HUDEP-2 (cell line): ENCODE results near the gene HESX1.
A peak's percentile ranks its signal among the peaks of the same experiment; 100 is the strongest.

Experiments used
- DNase-seq, 76 experiments: peaks; one replicate each; lab custom pipeline; 2025; ENCODE audit not compliant: unreplicated experiment in 76 of 76; lab: John Stamatoyannopoulos, UW

Gene HESX1

GRCh38 chr3:57199895-57200297 is at the start of gene HESX1:
HESX1 (minus strand) TSS chr3:57199978; CDS start chr3:57199918, 60 bp downstream.
- no peak for DNase-seq

- DNase-seq = no peak
Observed at GRCh38 chr3:57244946-57245345, 45.2 kb upstream of the HESX1 start.

- DNase-seq = no peak
Observed at GRCh38 chr3:57234613-57235575, 35.1 kb upstream of the HESX1 start.

- DNase-seq = no peak
Observed at GRCh38 chr3:57233799-57234198, 34.0 kb upstream of the HESX1 start.

- no peak for DNase-seq
Observed at GRCh38 chr3:57230006-57230405, 30.2 kb upstream of the HESX1 start.

GRCh38 chr3:57227930-57228751 is 28.4 kb upstream of the HESX1 start:
- peak in 27 of 76 experiments; percentile 1 to 31 (median 14) for DNase-seq

- peak in 72 of 76 experiments; percentile 3 to 91 (median 71) for DNase-seq
Observed at GRCh38 chr3:57227204-57227929, 27.6 kb upstream of the HESX1 start, which contains the start of gene APPL1. APPL1 (plus strand) TSS chr3:57227729; CDS start chr3:57227884, 155 bp downstream.

GRCh38 chr3:57226176-57226575 is 26.4 kb upstream of the HESX1 start:
- DNase-seq = no peak

- no peak for DNase-seq
Observed at GRCh38 chr3:57224856-57225255, 25.1 kb upstream of the HESX1 start.

GRCh38 chr3:57221883-57222282 is 22.1 kb upstream of the HESX1 start:
- no peak for DNase-seq

GRCh38 chr3:57206423-57206822 is 6.6 kb upstream of the HESX1 start:
- no peak for DNase-seq

- DNase-seq = no peak
Observed at GRCh38 chr3:57194641-57195040, 5.1 kb downstream of the HESX1 start.

- DNase-seq = no peak
Observed at GRCh38 chr3:57192028-57192427, 7.8 kb downstream of the HESX1 start.

GRCh38 chr3:57184526-57184925 is 15.3 kb downstream of the HESX1 start:
- DNase-seq = no peak

GRCh38 chr3:57179580-57180410 is 20.0 kb downstream of the HESX1 start:
- DNase-seq = peak in 5 of 76 experiments; percentile 4 to 14 (median 9)

- DNase-seq = no peak
Observed at GRCh38 chr3:57176045-57176444, 23.7 kb downstream of the HESX1 start.

GRCh38 chr3:57173687-57174086 is 26.1 kb downstream of the HESX1 start:
- no peak for DNase-seq

GRCh38 chr3:57170946-57171345 is 28.8 kb downstream of the HESX1 start:
- no peak for DNase-seq

- peak in 49 of 76 experiments; percentile 2 to 60 (median 33) for DNase-seq
Observed at GRCh38 chr3:57169872-57170623, 29.7 kb downstream of the HESX1 start.
